ENCODE data around the gene KLHL30. TPM values are rescaled to one million over a fixed set of nuclear protein-coding genes. Genes with fewer than 3 reads are reported as not detected.

Gene KLHL30
- total and polyA plus RNA-seq, 2 experiments from 2014 or later, result 0.07 TPM; not detected in 1

DNA sequence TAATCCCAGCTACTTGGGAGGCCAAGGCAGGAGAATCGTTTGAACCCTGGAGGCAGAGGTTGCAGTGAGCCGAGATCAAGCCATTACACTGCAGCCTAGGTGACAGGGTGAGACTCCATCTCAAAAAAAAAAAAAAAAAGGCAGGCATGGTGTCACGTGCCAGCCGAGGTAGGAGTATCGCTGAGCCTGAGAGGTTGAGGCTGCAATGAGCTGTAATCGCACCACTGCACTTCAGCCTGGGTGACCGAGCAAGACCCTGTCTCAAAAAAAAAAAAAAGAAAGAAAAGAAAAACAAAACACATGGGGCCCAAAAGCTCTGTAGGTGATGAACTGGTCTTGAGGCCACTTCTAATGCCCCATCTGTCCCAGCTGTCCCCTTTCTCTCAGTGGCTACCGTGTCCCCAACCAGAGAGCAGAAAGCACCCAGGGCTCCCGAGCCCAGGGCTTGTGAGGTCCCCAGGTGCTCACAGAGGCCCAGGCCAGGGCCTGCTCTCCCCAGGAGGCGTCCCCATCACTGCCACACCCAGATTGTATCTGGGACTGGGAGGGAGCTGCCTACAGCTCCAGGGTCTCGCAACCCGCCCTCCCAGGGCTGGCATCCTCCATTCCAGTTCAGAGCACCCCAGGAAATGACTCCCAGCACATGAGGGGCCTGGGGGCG lies 8.5 kb downstream of the KLHL30 start (continued):
- TF ChIP-seq, protein P1, sequence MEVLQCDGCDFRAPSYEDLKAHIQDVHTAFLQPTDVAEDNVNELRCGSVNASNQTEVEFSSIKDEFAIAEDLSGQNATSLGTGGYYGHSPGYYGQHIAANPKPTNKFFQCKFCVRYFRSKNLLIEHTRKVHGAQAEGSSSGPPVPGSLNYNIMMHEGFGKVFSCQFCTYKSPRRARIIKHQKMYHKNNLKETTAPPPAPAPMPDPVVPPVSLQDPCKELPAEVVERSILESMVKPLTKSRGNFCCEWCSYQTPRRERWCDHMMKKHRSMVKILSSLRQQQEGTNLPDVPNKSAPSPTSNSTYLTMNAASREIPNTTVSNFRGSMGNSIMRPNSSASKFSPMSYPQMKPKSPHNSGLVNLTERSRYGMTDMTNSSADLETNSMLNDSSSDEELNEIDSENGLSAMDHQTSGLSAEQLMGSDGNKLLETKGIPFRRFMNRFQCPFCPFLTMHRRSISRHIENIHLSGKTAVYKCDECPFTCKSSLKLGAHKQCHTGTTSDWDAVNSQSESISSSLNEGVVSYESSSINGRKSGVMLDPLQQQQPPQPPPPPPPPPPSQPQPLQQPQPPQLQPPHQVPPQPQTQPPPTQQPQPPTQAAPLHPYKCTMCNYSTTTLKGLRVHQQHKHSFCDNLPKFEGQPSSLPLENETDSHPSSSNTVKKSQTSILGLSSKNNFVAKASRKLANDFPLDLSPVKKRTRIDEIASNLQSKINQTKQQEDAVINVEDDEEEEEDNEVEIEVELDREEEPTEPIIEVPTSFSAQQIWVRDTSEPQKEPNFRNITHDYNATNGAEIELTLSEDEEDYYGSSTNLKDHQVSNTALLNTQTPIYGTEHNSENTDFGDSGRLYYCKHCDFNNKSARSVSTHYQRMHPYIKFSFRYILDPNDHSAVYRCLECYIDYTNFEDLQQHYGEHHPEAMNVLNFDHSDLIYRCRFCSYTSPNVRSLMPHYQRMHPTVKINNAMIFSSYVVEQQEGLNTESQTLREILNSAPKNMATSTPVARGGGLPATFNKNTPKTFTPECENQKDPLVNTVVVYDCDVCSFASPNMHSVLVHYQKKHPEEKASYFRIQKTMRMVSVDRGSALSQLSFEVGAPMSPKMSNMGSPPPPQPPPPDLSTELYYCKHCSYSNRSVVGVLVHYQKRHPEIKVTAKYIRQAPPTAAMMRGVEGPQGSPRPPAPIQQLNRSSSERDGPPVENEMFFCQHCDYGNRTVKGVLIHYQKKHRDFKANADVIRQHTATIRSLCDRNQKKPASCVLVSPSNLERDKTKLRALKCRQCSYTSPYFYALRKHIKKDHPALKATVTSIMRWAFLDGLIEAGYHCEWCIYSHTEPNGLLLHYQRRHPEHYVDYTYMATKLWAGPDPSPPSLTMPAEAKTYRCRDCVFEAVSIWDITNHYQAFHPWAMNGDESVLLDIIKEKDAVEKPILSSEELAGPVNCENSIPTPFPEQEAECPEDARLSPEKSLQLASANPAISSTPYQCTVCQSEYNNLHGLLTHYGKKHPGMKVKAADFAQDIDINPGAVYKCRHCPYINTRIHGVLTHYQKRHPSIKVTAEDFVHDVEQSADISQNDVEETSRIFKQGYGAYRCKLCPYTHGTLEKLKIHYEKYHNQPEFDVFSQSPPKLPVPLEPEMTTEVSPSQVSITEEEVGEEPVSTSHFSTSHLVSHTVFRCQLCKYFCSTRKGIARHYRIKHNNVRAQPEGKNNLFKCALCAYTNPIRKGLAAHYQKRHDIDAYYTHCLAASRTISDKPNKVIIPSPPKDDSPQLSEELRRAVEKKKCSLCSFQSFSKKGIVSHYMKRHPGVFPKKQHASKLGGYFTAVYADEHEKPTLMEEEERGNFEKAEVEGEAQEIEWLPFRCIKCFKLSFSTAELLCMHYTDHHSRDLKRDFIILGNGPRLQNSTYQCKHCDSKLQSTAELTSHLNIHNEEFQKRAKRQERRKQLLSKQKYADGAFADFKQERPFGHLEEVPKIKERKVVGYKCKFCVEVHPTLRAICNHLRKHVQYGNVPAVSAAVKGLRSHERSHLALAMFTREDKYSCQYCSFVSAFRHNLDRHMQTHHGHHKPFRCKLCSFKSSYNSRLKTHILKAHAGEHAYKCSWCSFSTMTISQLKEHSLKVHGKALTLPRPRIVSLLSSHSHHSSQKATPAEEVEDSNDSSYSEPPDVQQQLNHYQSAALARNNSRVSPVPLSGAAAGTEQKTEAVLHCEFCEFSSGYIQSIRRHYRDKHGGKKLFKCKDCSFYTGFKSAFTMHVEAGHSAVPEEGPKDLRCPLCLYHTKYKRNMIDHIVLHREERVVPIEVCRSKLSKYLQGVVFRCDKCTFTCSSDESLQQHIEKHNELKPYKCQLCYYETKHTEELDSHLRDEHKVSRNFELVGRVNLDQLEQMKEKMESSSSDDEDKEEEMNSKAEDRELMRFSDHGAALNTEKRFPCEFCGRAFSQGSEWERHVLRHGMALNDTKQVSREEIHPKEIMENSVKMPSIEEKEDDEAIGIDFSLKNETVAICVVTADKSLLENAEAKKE (CRISPR knock-in tag; IDR thresholded peaks at IDR 0.05), result no peak
- no peak for TF ChIP-seq JUNB (IDR thresholded peaks at IDR 0.05; ENCODE audit: unreplicated experiment)
- TF ChIP-seq, protein P2, sequence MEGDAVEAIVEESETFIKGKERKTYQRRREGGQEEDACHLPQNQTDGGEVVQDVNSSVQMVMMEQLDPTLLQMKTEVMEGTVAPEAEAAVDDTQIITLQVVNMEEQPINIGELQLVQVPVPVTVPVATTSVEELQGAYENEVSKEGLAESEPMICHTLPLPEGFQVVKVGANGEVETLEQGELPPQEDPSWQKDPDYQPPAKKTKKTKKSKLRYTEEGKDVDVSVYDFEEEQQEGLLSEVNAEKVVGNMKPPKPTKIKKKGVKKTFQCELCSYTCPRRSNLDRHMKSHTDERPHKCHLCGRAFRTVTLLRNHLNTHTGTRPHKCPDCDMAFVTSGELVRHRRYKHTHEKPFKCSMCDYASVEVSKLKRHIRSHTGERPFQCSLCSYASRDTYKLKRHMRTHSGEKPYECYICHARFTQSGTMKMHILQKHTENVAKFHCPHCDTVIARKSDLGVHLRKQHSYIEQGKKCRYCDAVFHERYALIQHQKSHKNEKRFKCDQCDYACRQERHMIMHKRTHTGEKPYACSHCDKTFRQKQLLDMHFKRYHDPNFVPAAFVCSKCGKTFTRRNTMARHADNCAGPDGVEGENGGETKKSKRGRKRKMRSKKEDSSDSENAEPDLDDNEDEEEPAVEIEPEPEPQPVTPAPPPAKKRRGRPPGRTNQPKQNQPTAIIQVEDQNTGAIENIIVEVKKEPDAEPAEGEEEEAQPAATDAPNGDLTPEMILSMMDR (conservative IDR thresholded peaks at IDR 0.05; ENCODE audit: low read depth in 2 of 2), result no peak
- TF ChIP-seq, protein P3, sequence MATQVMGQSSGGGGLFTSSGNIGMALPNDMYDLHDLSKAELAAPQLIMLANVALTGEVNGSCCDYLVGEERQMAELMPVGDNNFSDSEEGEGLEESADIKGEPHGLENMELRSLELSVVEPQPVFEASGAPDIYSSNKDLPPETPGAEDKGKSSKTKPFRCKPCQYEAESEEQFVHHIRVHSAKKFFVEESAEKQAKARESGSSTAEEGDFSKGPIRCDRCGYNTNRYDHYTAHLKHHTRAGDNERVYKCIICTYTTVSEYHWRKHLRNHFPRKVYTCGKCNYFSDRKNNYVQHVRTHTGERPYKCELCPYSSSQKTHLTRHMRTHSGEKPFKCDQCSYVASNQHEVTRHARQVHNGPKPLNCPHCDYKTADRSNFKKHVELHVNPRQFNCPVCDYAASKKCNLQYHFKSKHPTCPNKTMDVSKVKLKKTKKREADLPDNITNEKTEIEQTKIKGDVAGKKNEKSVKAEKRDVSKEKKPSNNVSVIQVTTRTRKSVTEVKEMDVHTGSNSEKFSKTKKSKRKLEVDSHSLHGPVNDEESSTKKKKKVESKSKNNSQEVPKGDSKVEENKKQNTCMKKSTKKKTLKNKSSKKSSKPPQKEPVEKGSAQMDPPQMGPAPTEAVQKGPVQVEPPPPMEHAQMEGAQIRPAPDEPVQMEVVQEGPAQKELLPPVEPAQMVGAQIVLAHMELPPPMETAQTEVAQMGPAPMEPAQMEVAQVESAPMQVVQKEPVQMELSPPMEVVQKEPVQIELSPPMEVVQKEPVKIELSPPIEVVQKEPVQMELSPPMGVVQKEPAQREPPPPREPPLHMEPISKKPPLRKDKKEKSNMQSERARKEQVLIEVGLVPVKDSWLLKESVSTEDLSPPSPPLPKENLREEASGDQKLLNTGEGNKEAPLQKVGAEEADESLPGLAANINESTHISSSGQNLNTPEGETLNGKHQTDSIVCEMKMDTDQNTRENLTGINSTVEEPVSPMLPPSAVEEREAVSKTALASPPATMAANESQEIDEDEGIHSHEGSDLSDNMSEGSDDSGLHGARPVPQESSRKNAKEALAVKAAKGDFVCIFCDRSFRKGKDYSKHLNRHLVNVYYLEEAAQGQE (IDR thresholded peaks at IDR 0.05; ENCODE audit: unreplicated experiment), result no peak
- TF ChIP-seq EZH2 (IDR thresholded peaks at IDR 0.05; ENCODE audit: low read depth, unreplicated experiment), result no peak
